Gastroesophageal sphincter (tissue), 4 donors: Measurements from ENCODE around the gene VOPP1. TPM values are rescaled to one million over a fixed set of nuclear protein-coding genes. Genes with fewer than 3 reads are reported as not detected.

Experiments
- ATAC-seq: fragments of 150-250 bp; one replicate; pipeline ENCODE4 v1.9.1; 2016; ENCODE audit warnings: mild to moderate bottlenecking, moderate library complexity
- H3K27ac ChIP-seq, 4 donors: fragments of 200-600 bp; sonication (generic) in 3 of 4; 1 replicate in 3 of 4; 2 replicates in 1 of 4; pipeline ENCODE4 v1.5.1; 2016 to 2019
- H3K27me3 ChIP-seq: fragments of 200-600 bp; sonication (generic); one replicate; pipeline ENCODE4 v1.5.1; 2019
- H3K36me3 ChIP-seq, 2 donors: fragments of 200-600 bp; sonication (generic); one replicate each; pipeline ENCODE4 v1.5.1; 2019; ENCODE audit warnings: control low read depth in 1 of 2
- H3K4me1 ChIP-seq, 3 donors: fragments of 200-600 bp; sonication (generic); 1 replicate in 2 of 3; 2 replicates in 1 of 3; pipeline ENCODE4 v1.5.1; 2016 to 2019; ENCODE audit warnings: control low read depth in 2 of 3
- H3K4me3 ChIP-seq, 2 donors: fragments of 200-600 bp; sonication (generic); one replicate each; pipeline ENCODE4 v1.5.1; 2019; ENCODE audit warnings: mild to moderate bottlenecking in 1 of 2, moderate library complexity in 1 of 2
- H3K9me3 ChIP-seq, 3 donors: fragments of 200-600 bp; sonication (generic); one replicate each; pipeline ENCODE4 v1.5.1; 2017 to 2019; ENCODE audit warnings: control low read depth in 2 of 3
- CTCF ChIP-seq, 4 experiments: fragments of 200-600 bp in 2 of 4; fragments of 450-650 bp in 2 of 4; sonication (generic) in 1 of 4; IDR thresholded peaks; one replicate each; pipeline ENCODE4 v1.5.1; 2017 to 2019; ENCODE audit warnings: antibody characterized with exemption in 4 of 4, mild to moderate bottlenecking in 2 of 4, moderate library complexity in 2 of 4
- EP300 ChIP-seq: sonication (generic); formaldehyde crosslinking; IDR thresholded peaks from one replicate; pipeline ENCODE4 v1.6.1; 2017; ENCODE audit warnings: antibody characterized with exemption, mild to moderate bottlenecking
- POLR2A ChIP-seq, 2 donors: fragments of 450-650 bp; IDR thresholded peaks; one replicate each; pipeline ENCODE4 v1.6.1; 2017; ENCODE audit warnings: antibody characterized with exemption in 2 of 2, mild to moderate bottlenecking in 2 of 2, moderate library complexity in 1 of 2
- POLR2AphosphoS5 ChIP-seq: sonication (generic); formaldehyde crosslinking; IDR thresholded peaks from one replicate; pipeline ENCODE4 v1.6.1; 2017; ENCODE audit warnings: antibody characterized with exemption
- WGBS, 2 donors: methylation state at CpG; one replicate each; pipeline ENCODE4 v1.1.5; 2018; ENCODE audit warnings: low coverage in 1 of 2; 5-methylcytosine and 5-hydroxymethylcytosine counted together
- total RNA-seq, 4 donors: library from RNA; depleted of rRNA; stranded (reverse); fragments of >200 nt; gene quantifications; one replicate each; pipeline ENCODE4 v1.1.0, GENCODE V29; 2016

VOPP1 gene
- total RNA-seq, 4 donors from 2014 or later = 20.5 to 51.6 (median 33.4) TPM

GRCh38 chr7:55509322-55509721 lies 63.0 kb downstream of the VOPP1 start:
- Histone ChIP-seq H3K4me1 (no peaks in the 10 kb centered on the region), H3K9me3 (no peaks in the 10 kb centered on the region), H3K27me3 (no peaks in the 10 kb centered on the region), H3K27ac (no peak overlapping the region), H3K36me3 (peaks cover 0 to 10% of the 10 kb centered on the region in 2 donors), H3K4me3 (no peak overlapping the region)
- TF ChIP-seq CTCF (IDR thresholded peaks at IDR 0.05) (no peak), POLR2A (IDR thresholded peaks at IDR 0.05) (no peak), EP300 (no peak), POLR2AphosphoS5 (no peak)
- peak; percentile 64 for ATAC-seq
- 33% methylated on average over 1 of the region's 1 CpG; no CpG with 5 or more reads in 1 of the 2 donors for WGBS, 2 donors

GRCh38 chr7:55508221-55509011 lies 63.9 kb downstream of the VOPP1 start:
- no peak for TF ChIP-seq EP300
- no peak for TF ChIP-seq POLR2AphosphoS5
- TF ChIP-seq CTCF (IDR thresholded peaks at IDR 0.05) = no peak
- TF ChIP-seq POLR2A (IDR thresholded peaks at IDR 0.05) = no peak
- Histone ChIP-seq H3K36me3 (peaks cover 0 to 10% of the 10 kb centered on the region in 2 donors), H3K9me3 (no peaks in the 10 kb centered on the region), H3K4me1 (no peaks in the 10 kb centered on the region), H3K4me3 (no peak overlapping the region), H3K27ac (no peak overlapping the region), H3K27me3 (no peaks in the 10 kb centered on the region)
- WGBS, 2 donors = 93 to 97% methylated on average over 4 to 5 of the region's 5 CpGs
- no peak for ATAC-seq

GRCh38 chr7:55507743-55508142 lies 64.6 kb downstream of the VOPP1 start:
- TF ChIP-seq POLR2AphosphoS5 (no peak), CTCF (IDR thresholded peaks at IDR 0.05) (no peak), POLR2A (IDR thresholded peaks at IDR 0.05) (no peak)
- WGBS, 2 donors = 97% methylated on average over 4 of the region's 5 CpGs; no CpG with 5 or more reads in 1 of the 2 donors
- Histone ChIP-seq H3K4me1 (peaks cover 0 to 4% (median 0%) of the 10 kb centered on the region in 3 donors), H3K27ac (no peak overlapping the region), H3K9me3 (no peaks in the 10 kb centered on the region), H3K36me3 (peaks cover 0 to 5% of the 10 kb centered on the region in 2 donors), H3K4me3 (no peak overlapping the region), H3K27me3 (no peaks in the 10 kb centered on the region)
- no peak for ATAC-seq

GRCh38 chr7:55504967-55505658 lies 67.2 kb downstream of the VOPP1 start:
- H3K27me3 ChIP-seq = no peaks in the 10 kb centered on the region
- WGBS, 2 donors = 86 to 92% methylated on average over 7 to 10 of the region's 10 CpGs
- no peaks in the 10 kb centered on the region for H3K9me3 ChIP-seq
- peaks cover 0 to 13% (median 0%) of the 10 kb centered on the region in 3 donors for H3K4me1 ChIP-seq
- ATAC-seq = no peak
- no peak overlapping the region for H3K27ac ChIP-seq
- no peak overlapping the region for H3K4me3 ChIP-seq
- TF ChIP-seq EP300 (no peak), CTCF (IDR thresholded peaks at IDR 0.05) (no peak)
- H3K36me3 ChIP-seq = no peaks in the 10 kb centered on the region
